OCI-LY7 (cell line): ENCODE data around the gene FUT2.

Experiments
- EZH2phosphoT487 ChIP-seq: fragments of 200-600 bp; sonication (generic); IDR thresholded peaks from 2 replicates; pipeline ENCODE4 v1.6.1; 2018; ENCODE audit warnings: low read depth, borderline replicate concordance, mild to moderate bottlenecking, mixed run types, antibody characterized with exemption, low read length, moderate library complexity, mixed read lengths
- TF ChIP-seq, protein P1 (sequence below): fragments of 200-600 bp; sonication (generic); conservative IDR thresholded peaks from 2 replicates; pipeline ENCODE4 v1.5.1; 2014; ENCODE audit warnings: mild to moderate bottlenecking, antibody characterized with exemption, low read length, moderate library complexity, mixed read lengths

DNA sequence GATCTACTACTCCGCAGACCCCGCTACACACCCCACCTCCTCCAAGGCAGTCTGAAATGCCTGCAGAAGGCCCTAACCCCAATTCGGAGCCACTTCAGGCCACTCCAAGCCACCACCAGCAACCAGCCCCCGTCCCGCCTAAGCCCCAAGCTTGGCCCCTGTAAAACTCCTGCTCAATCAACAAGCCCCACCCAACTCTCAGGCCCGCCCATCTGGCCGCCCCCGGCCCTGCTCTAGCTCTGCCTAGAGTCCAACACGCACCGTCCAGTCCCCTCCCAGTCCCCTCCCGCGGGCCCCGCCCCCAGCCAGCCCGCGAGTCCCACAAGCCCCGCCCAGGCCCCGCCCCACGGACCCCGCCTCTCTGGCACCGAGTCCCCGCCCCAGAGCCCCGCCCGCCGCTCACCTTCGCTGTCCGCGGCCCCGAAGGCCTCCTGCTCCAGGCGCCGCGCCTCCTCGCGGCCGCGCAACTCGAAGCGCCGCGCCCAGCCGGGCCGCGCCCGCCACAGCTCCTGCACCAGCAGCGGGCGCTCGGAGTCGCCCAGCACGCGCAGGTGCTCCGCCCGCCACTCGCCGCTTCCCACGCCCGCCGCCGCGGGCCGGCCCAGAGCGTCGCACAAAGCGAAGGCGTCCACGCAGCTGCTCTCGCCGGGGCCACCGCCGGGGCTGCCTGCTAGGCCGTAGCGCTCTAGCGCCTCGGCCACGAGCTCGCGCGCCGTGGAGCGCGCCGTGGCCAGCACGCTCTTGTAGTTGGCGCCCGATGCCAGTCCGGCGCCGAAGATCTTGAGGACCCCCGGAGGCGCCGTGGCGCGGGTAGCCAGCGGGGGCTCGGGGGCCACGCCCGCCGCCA, 43.0 kb downstream of the FUT2 start:
- TF ChIP-seq, protein P1, sequence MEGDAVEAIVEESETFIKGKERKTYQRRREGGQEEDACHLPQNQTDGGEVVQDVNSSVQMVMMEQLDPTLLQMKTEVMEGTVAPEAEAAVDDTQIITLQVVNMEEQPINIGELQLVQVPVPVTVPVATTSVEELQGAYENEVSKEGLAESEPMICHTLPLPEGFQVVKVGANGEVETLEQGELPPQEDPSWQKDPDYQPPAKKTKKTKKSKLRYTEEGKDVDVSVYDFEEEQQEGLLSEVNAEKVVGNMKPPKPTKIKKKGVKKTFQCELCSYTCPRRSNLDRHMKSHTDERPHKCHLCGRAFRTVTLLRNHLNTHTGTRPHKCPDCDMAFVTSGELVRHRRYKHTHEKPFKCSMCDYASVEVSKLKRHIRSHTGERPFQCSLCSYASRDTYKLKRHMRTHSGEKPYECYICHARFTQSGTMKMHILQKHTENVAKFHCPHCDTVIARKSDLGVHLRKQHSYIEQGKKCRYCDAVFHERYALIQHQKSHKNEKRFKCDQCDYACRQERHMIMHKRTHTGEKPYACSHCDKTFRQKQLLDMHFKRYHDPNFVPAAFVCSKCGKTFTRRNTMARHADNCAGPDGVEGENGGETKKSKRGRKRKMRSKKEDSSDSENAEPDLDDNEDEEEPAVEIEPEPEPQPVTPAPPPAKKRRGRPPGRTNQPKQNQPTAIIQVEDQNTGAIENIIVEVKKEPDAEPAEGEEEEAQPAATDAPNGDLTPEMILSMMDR, result peak; percentile 53; the same call in 1 of the 2 replicates
- TF ChIP-seq EZH2phosphoT487, result no peak
